Skeletal muscle tissue (tissue), 4 donors: ENCODE data around the gene TENM3. TPM values are rescaled to one million over a fixed set of nuclear protein-coding genes. Genes with fewer than 3 reads are reported as not detected.

Source experiments
- H3K27ac ChIP-seq: one replicate; pipeline ENCODE4 v1.7.0; 2013; ENCODE audit warnings: mild to moderate bottlenecking, low read depth, low read length, inconsistent platforms
- H3K27me3 ChIP-seq, 3 donors: one replicate each; pipeline ENCODE4 v1.7.0; 2013; ENCODE audit warnings: low read length in 3 of 3; ENCODE audit not compliant: control insufficient read depth in 3 of 3, insufficient read depth in 3 of 3
- H3K36me3 ChIP-seq, 3 donors: one replicate each; pipeline ENCODE4 v1.7.0; 2013; ENCODE audit warnings: low read length in 3 of 3; ENCODE audit not compliant: control insufficient read depth in 3 of 3, insufficient read depth in 3 of 3
- H3K4me1 ChIP-seq, 3 donors: one replicate each; pipeline ENCODE4 v1.7.0; 2013; ENCODE audit warnings: low read length in 3 of 3, mild to moderate bottlenecking in 3 of 3; ENCODE audit not compliant: control insufficient read depth in 3 of 3, insufficient read depth in 3 of 3
- H3K4me3 ChIP-seq, 3 donors: one replicate each; pipeline ENCODE4 v1.7.0; 2013; ENCODE audit warnings: low read length in 3 of 3
- H3K9ac ChIP-seq, 3 donors: one replicate each; pipeline ENCODE4 v1.7.0; 2013; ENCODE audit warnings: low read length in 3 of 3, mild to moderate bottlenecking in 3 of 3, moderate library complexity in 2 of 3, low read depth in 1 of 3
- H3K9me3 ChIP-seq, 3 donors: one replicate each; pipeline ENCODE4 v1.7.0; 2013; ENCODE audit warnings: low read length in 3 of 3; ENCODE audit not compliant: control insufficient read depth in 3 of 3
- total RNA-seq: library from RNA; depleted of rRNA; stranded (reverse); fragments of >200 nt; gene quantifications from one replicate; pipeline ENCODE4 v1.2.3, GENCODE V29; 2014
- donor health status: Osteomylitis.

The TENM3 gene
- total RNA-seq, 1 donor from 2014 or later = 29.7 TPM

GRCh38 chr4:182404376-182404775 lies 161.2 kb downstream of the TENM3 start:
- Histone ChIP-seq H3K4me3 (no peak overlapping the region), H3K9ac (no peak overlapping the region), H3K27me3 (no peaks in the 10 kb centered on the region), H3K9me3 (no peaks in the 10 kb centered on the region), H3K27ac (no peak overlapping the region), H3K36me3 (no peaks in the 10 kb centered on the region), H3K4me1 (no peaks in the 10 kb centered on the region)

- H3K4me3 ChIP-seq = no peak overlapping the region
- H3K4me1 ChIP-seq = no peaks in the 10 kb centered on the region
- no peaks in the 10 kb centered on the region for H3K9me3 ChIP-seq
- H3K36me3 ChIP-seq = no peaks in the 10 kb centered on the region
- H3K9ac ChIP-seq = no peak overlapping the region
- no peaks in the 10 kb centered on the region for H3K27me3 ChIP-seq
- H3K27ac ChIP-seq = no peak overlapping the region
These were observed 161.9 kb downstream of the TENM3 start for GRCh38 chr4:182405087-182405486.

- Histone ChIP-seq H3K9me3 (no peaks in the 10 kb centered on the region), H3K9ac (no peak overlapping the region), H3K4me1 (no peaks in the 10 kb centered on the region), H3K4me3 (no peak overlapping the region), H3K27ac (no peak overlapping the region), H3K27me3 (no peaks in the 10 kb centered on the region), H3K36me3 (no peaks in the 10 kb centered on the region)
These were observed 166.1 kb downstream of the TENM3 start for GRCh38 chr4:182409271-182409670.

- Histone ChIP-seq H3K27me3 (no peaks in the 10 kb centered on the region), H3K9me3 (no peaks in the 10 kb centered on the region), H3K4me1 (no peaks in the 10 kb centered on the region), H3K27ac (no peak overlapping the region), H3K4me3 (no peak overlapping the region), H3K9ac (no peak overlapping the region), H3K36me3 (no peaks in the 10 kb centered on the region)
These were observed 168.2 kb downstream of the TENM3 start for GRCh38 chr4:182411391-182411790.

GRCh38 chr4:182413550-182413949 lies 170.3 kb downstream of the TENM3 start:
- H3K27ac ChIP-seq = no peak overlapping the region
- H3K4me3 ChIP-seq = no peak overlapping the region
- no peak overlapping the region for H3K9ac ChIP-seq
- H3K36me3 ChIP-seq = no peaks in the 10 kb centered on the region
- H3K27me3 ChIP-seq = no peaks in the 10 kb centered on the region
- no peaks in the 10 kb centered on the region for H3K9me3 ChIP-seq
- no peaks in the 10 kb centered on the region for H3K4me1 ChIP-seq

GRCh38 chr4:182415116-182415515 lies 171.9 kb downstream of the TENM3 start:
- no peaks in the 10 kb centered on the region for H3K36me3 ChIP-seq
- H3K4me3 ChIP-seq = no peak overlapping the region
- H3K9me3 ChIP-seq = no peaks in the 10 kb centered on the region
- H3K27ac ChIP-seq = no peak overlapping the region
- H3K9ac ChIP-seq = no peak overlapping the region
- no peaks in the 10 kb centered on the region for H3K4me1 ChIP-seq
- no peaks in the 10 kb centered on the region for H3K27me3 ChIP-seq

GRCh38 chr4:182416067-182416466 lies 172.9 kb downstream of the TENM3 start:
- no peak overlapping the region for H3K27ac ChIP-seq
- no peak overlapping the region for H3K4me3 ChIP-seq
- H3K27me3 ChIP-seq = no peaks in the 10 kb centered on the region
- no peaks in the 10 kb centered on the region for H3K36me3 ChIP-seq
- H3K4me1 ChIP-seq = no peaks in the 10 kb centered on the region
- no peaks in the 10 kb centered on the region for H3K9me3 ChIP-seq
- no peak overlapping the region for H3K9ac ChIP-seq

GRCh38 chr4:182418054-182418734 lies 175.0 kb downstream of the TENM3 start:
- Histone ChIP-seq H3K27me3 (no peaks in the 10 kb centered on the region), H3K9me3 (no peaks in the 10 kb centered on the region), H3K9ac (no peak overlapping the region), H3K36me3 (no peaks in the 10 kb centered on the region), H3K27ac (no peak overlapping the region), H3K4me3 (no peak overlapping the region), H3K4me1 (no peaks in the 10 kb centered on the region)

GRCh38 chr4:182420189-182420588 lies 177.0 kb downstream of the TENM3 start:
- Histone ChIP-seq H3K27ac (no peak overlapping the region), H3K9ac (no peak overlapping the region), H3K27me3 (no peaks in the 10 kb centered on the region), H3K4me1 (no peaks in the 10 kb centered on the region), H3K36me3 (no peaks in the 10 kb centered on the region), H3K4me3 (no peak overlapping the region), H3K9me3 (no peaks in the 10 kb centered on the region)

- H3K9ac ChIP-seq = no peak overlapping the region
- no peaks in the 10 kb centered on the region for H3K9me3 ChIP-seq
- no peak overlapping the region for H3K27ac ChIP-seq
- H3K4me1 ChIP-seq = no peaks in the 10 kb centered on the region
- H3K4me3 ChIP-seq = no peak overlapping the region
- H3K36me3 ChIP-seq = no peaks in the 10 kb centered on the region
- H3K27me3 ChIP-seq = no peaks in the 10 kb centered on the region
These were observed 178.6 kb downstream of the TENM3 start for GRCh38 chr4:182421753-182422152.
